HG03064 (cell line): ENCODE data around the gene TPSB2.
"Not testable (repeated sequence)": the region's sequence is repeated elsewhere in the genome, so short reads cannot be mapped to it uniquely, and the experiment has no call there.

Experiments
- ATAC-seq: cut with Tn5 transposase; IDR thresholded peaks from one replicate; pipeline ENCODE4 v1.9.1; 2021; ENCODE audit warnings: low read depth; ENCODE audit not compliant: unreplicated experiment

Gene TPSB2

DNA sequence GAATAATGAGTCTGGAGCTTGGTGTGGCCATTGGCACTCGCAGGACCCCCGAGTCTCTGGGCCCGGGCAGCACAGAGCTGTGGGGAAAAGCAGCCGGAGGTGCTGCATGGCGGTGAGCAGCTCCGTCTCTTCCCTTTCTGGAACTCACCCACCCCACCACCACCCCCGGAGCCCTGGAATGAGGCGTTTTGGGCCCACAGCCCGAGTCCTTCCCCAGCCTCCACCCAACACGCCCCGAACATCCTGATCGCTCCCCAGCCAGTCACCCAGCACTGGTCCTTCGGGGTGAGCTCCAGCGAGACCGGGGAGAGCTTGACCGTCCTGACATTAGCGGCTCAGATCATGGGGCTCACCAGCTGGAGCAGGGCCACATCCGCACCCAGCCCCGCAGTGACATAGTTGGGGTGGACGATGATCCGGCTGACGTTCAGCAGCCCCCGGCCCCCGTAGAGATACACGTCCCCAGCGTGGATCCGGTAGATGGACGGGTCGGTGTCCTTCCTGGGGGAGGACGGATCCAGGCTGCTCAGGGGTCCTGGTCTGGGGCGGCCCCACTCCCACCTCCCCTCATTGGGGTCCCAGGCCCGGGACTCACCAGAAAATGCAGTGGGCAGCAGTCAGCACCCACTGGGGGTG, 32.3 kb upstream of the TPSB2 start:
- no peak for ATAC-seq

GRCh38 chr16:1261131-1261892, 31.3 kb upstream of the TPSB2 start:
- no peak for ATAC-seq

GRCh38 chr16:1260101-1260680, 30.2 kb upstream of the TPSB2 start:
- no peak for ATAC-seq

GRCh38 chr16:1259760-1260068, 29.7 kb upstream of the TPSB2 start:
- no peak for ATAC-seq

DNA sequence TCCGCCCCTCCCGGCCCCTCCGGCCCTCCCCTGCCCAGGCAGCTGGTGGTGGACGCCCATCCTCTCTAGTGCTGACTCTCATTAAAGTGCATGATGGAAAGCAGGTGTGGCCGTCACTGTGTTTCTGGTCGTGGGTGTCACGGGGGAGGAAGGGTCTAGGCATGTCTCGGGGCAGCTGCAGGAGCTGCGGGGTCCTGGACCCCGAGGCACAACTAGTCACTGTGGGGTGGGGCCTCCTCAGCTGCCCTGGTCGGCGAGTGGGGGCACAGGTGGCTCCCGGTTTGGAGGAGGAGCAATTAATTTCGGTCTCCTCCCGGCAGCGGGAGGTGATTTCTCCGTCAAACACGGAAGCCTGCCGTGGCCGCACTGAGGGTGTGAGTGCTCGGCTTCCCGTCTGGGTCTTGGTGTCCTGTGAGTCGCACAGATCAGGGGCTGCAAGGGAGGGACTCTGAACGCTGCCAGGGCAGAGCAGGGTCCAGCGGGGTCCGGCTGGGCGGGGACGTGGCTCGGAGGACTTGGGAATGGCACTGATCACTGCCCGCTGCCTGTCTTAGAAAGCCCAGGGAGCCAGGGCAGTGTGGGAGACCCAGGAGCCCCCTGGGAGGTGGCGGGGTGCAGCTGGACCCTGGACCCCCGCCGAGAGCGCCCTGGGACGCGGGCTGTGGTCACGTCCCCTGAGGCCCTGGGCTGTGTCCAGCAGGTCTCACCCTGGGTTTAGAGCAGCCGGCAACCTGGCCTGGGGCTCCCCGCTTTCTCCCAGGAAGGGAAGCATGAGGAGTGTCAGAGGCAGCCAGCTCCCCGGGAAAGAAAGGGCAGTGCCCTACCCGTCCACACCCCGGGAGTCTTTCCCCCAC, 29.1 kb upstream of the TPSB2 start:
- ATAC-seq: no peak

- no peak for ATAC-seq
Measured at GRCh38 chr16:1258225-1258600, 28.2 kb upstream of the TPSB2 start.

- no peak for ATAC-seq
Measured at GRCh38 chr16:1257561-1258224, 27.7 kb upstream of the TPSB2 start.

- no peak for ATAC-seq
Measured at GRCh38 chr16:1256874-1257322, 26.9 kb upstream of the TPSB2 start.

- ATAC-seq: not testable (repeated sequence)
Measured at GRCh38 chr16:1256296-1256873, 26.4 kb upstream of the TPSB2 start.

- ATAC-seq: not testable (repeated sequence)
Measured at GRCh38 chr16:1255276-1256122, 25.5 kb upstream of the TPSB2 start, which contains the start of gene TPSD1. Gene TPSD1, plus strand, starts transcription at chr16:1256069. Its CDS starts 212 bp downstream, at chr16:1256281.

- ATAC-seq: not testable (repeated sequence)
Measured at GRCh38 chr16:1254821-1255220, 24.8 kb upstream of the TPSB2 start.

- ATAC-seq: not testable (repeated sequence)
Measured at GRCh38 chr16:1253701-1254364, 23.8 kb upstream of the TPSB2 start.

DNA sequence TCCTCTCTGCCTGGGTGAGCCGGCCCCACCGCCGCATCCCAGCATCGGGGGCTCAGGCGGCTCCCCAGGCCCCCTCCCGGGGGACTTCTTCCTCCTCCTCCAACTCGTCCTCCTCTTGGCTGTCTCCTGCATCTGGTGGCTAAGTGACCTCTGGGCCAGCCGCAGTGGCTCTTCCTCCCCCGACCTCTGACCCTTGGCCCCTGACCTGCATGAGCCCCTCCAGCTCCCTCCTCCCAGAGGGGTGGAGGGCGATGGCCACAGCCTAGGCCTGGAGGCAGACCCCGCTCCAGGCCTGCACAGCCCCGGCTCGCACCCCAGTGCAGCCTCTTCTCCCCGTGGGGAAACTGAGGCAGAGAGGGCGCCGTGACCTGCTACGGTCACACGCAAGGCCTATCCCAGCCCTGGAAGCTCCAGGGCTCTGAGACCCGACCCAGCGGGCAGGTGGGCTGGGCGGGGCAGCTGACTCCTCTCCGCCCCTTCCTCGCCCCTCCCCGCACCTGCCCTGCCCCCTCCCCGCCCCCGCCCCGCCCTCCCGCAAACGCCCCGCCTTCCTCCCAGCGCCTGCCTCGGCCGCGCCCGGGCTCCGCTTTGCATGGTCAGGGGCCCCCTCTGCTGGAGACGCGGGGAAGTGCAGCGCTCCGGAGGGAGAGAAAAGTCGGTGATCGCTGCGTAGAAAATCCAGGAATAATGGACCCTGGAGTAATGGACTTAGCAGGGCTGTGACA, 19.2 kb upstream of the TPSB2 start:
- not testable (repeated sequence) for ATAC-seq

DNA sequence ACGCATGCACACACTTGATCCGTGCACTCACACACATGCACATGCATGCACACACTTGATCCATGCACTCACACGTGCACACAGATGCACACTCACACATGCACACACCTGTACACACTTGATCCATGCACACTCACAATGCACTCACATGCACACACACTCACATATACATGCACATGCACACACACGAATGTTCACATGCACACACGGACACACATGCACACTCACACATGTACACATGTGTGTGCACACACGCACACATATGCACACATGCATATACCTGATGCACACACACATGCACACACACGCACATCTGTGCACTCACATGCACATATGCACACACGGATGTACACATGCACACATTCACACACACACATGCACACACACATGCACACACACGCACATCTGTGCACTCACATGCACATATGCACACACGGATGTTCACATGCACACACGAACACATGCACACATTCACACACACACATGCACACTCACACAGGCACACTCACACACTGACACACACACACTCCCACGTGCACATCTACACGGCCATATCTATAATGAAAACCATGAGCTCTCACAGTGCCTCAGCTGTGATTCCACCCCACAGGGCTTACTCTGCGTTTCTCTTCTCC, 18.0 kb upstream of the TPSB2 start:
- not testable (repeated sequence) for ATAC-seq

- no peak for ATAC-seq
Measured at GRCh38 chr16:1245452-1246020, 15.6 kb upstream of the TPSB2 start.

DNA sequence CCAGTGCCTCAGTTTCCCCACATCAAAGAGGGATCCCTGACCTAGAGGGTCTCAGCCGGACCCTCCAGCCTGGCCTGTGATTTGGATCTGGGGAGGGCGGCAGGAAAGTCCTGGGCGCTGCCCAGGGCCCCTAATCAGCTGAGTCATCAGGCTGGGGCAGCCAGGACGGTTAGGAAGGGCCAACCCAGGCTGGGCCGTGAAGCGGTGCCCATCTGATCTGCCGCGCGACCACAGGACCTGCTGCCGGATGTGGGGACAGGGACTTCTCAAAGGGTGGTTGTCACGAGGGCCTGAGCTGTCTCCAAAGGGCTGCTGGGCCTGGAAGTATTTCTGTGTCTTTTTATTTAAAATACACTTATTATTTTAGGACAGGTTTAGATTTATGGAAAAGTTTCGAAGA, 14.9 kb upstream of the TPSB2 start:
- ATAC-seq: no peak
